ENCODE results near the gene PGM2.
"Not testable (repeated sequence)": the region's sequence is repeated elsewhere in the genome, so short reads cannot be mapped to it uniquely, and the experiment has no call there.

The PGM2 gene

GRCh38 chr4:37826295-37827029 is at the start of gene PGM2:
Gene PGM2, plus strand, starts transcription at chr4:37826686. Its CDS starts 47 bp downstream, at chr4:37826733.
- peak; percentile 80 for DNase-seq (ENCODE audit: insufficient read length, low spot score)
- FAIRE-seq: peak; percentile 80

GRCh38 chr4:37779896-37780295 is 46.6 kb upstream of the PGM2 start:
- DNase-seq (ENCODE audit: insufficient read length, low spot score) (no peak), FAIRE-seq (no peak)

GRCh38 chr4:37780444-37781130 is 45.9 kb upstream of the PGM2 start:
- no peak for FAIRE-seq
- DNase-seq (ENCODE audit: insufficient read length, low spot score): no peak

GRCh38 chr4:37781131-37781455 is 45.4 kb upstream of the PGM2 start:
- no peak for DNase-seq (ENCODE audit: insufficient read length, low spot score)
- FAIRE-seq: no peak

GRCh38 chr4:37786267-37786666 is 40.2 kb upstream of the PGM2 start:
- not testable (repeated sequence) for DNase-seq (ENCODE audit: insufficient read length, low spot score); FAIRE-seq

GRCh38 chr4:37787883-37788460 is 38.5 kb upstream of the PGM2 start:
- FAIRE-seq; DNase-seq (ENCODE audit: insufficient read length, low spot score): not testable (repeated sequence)

GRCh38 chr4:37788819-37789218 is 37.7 kb upstream of the PGM2 start:
- no peak for FAIRE-seq
- no peak for DNase-seq (ENCODE audit: insufficient read length, low spot score)

- FAIRE-seq (no peak), DNase-seq (ENCODE audit: insufficient read length, low spot score) (no peak)
These were observed 34.2 kb upstream of the PGM2 start for GRCh38 chr4:37792241-37792640.

GRCh38 chr4:37793562-37793961 is 32.9 kb upstream of the PGM2 start:
- FAIRE-seq (no peak), DNase-seq (ENCODE audit: insufficient read length, low spot score) (no peak)

- FAIRE-seq (no peak), DNase-seq (ENCODE audit: insufficient read length, low spot score) (no peak)
These were observed 32.4 kb upstream of the PGM2 start for GRCh38 chr4:37794056-37794455.

GRCh38 chr4:37795581-37796195 is 30.8 kb upstream of the PGM2 start:
- FAIRE-seq: no peak
- no peak for DNase-seq (ENCODE audit: insufficient read length, low spot score)

- FAIRE-seq (no peak), DNase-seq (ENCODE audit: insufficient read length, low spot score) (no peak)
These were observed 29.1 kb upstream of the PGM2 start for GRCh38 chr4:37797374-37797773.

GRCh38 chr4:37797923-37798322 is 28.6 kb upstream of the PGM2 start:
- FAIRE-seq: no peak

GRCh38 chr4:37798616-37799015 is 27.9 kb upstream of the PGM2 start:
- DNase-seq (ENCODE audit: insufficient read length, low spot score) (no peak), FAIRE-seq (no peak)

More at GRCh38 chr4:37797923-37798322, 28.6 kb upstream of the PGM2 start:
- no peak for DNase-seq (ENCODE audit: insufficient read length, low spot score)

GRCh38 chr4:37799941-37800554 is 26.4 kb upstream of the PGM2 start:
- DNase-seq (ENCODE audit: insufficient read length, low spot score) (no peak), FAIRE-seq (no peak)

- FAIRE-seq: peak; percentile 74
These were observed 24.3 kb upstream of the PGM2 start for GRCh38 chr4:37802068-37802666.

GRCh38 chr4:37803348-37803973 is 23.0 kb upstream of the PGM2 start:
- FAIRE-seq (no peak), DNase-seq (ENCODE audit: insufficient read length, low spot score) (peak; percentile 32)

More at GRCh38 chr4:37802068-37802666, 24.3 kb upstream of the PGM2 start:
- DNase-seq (ENCODE audit: insufficient read length, low spot score): peak; percentile 51

GRCh38 chr4:37805091-37805490 is 21.4 kb upstream of the PGM2 start:
- FAIRE-seq: no peak
- DNase-seq (ENCODE audit: insufficient read length, low spot score): no peak

GRCh38 chr4:37812713-37813112 is 13.8 kb upstream of the PGM2 start:
- DNase-seq (ENCODE audit: insufficient read length, low spot score) (peak; percentile 86), FAIRE-seq (peak; percentile 23)

GRCh38 chr4:37815591-37815990 is 10.9 kb upstream of the PGM2 start:
- FAIRE-seq (no peak), DNase-seq (ENCODE audit: insufficient read length, low spot score) (no peak)

Data from HTR-8/SVneo (cell line).